Hematopoietic multipotent progenitor cell treated with erythropoietin and hydrocortisone succinate and interleukin-3 and kit ligand, for 8 days (in vitro differentiated cells): ENCODE data around the gene ABCC4.
"Not testable (repeated sequence)": the region's sequence is repeated elsewhere in the genome, so short reads cannot be mapped to it uniquely, and the experiment has no call there.

Experiments used
- DNase-seq: peaks from one replicate; pipeline ENCODE4 v3.0.0-alpha.2; 2015

ABCC4 gene

GRCh38 chr13:95298971-95299621 lies 2.2 kb downstream of the ABCC4 start:
- peak; percentile 48 for DNase-seq

- DNase-seq: no peak
Observed at GRCh38 chr13:95298169-95298965, 2.9 kb downstream of the ABCC4 start.

GRCh38 chr13:95296326-95296925 lies 4.8 kb downstream of the ABCC4 start:
- peak; percentile 65 for DNase-seq

GRCh38 chr13:95295026-95295425 lies 6.2 kb downstream of the ABCC4 start:
- no peak for DNase-seq

- no peak for DNase-seq
Observed at GRCh38 chr13:95292622-95293021, 8.6 kb downstream of the ABCC4 start.

- not testable (repeated sequence) for DNase-seq
Observed at GRCh38 chr13:95289901-95290300, 11.3 kb downstream of the ABCC4 start.

GRCh38 chr13:95289020-95289444 lies 12.2 kb downstream of the ABCC4 start:
- peak; percentile 33 for DNase-seq

- DNase-seq: no peak
Observed at GRCh38 chr13:95284436-95284835, 16.8 kb downstream of the ABCC4 start.

GRCh38 chr13:95279016-95279415 lies 22.2 kb downstream of the ABCC4 start:
- peak; percentile 46 for DNase-seq

- no peak for DNase-seq
Observed at GRCh38 chr13:95276037-95276505, 25.2 kb downstream of the ABCC4 start.

GRCh38 chr13:95275322-95276036 lies 25.8 kb downstream of the ABCC4 start:
- peak; percentile 28 for DNase-seq

GRCh38 chr13:95273592-95274132 lies 27.6 kb downstream of the ABCC4 start:
- DNase-seq: peak; percentile 95

GRCh38 chr13:95272076-95272475 lies 29.2 kb downstream of the ABCC4 start:
- DNase-seq: not testable (repeated sequence)

- DNase-seq: no peak
Observed at GRCh38 chr13:95269756-95270155, 31.5 kb downstream of the ABCC4 start.

GRCh38 chr13:95268343-95269065 lies 32.7 kb downstream of the ABCC4 start:
- not testable (repeated sequence) for DNase-seq

GRCh38 chr13:95267662-95268342 lies 33.4 kb downstream of the ABCC4 start:
- DNase-seq: peak; percentile 83

GRCh38 chr13:95264225-95264624 lies 37.0 kb downstream of the ABCC4 start:
- peak; percentile 43 for DNase-seq

GRCh38 chr13:95262837-95263384 lies 38.3 kb downstream of the ABCC4 start:
- no peak for DNase-seq

- no peak for DNase-seq
Observed at GRCh38 chr13:95261956-95262355, 39.3 kb downstream of the ABCC4 start.

GRCh38 chr13:95260031-95260525 lies 41.2 kb downstream of the ABCC4 start:
- DNase-seq: no peak

GRCh38 chr13:95258619-95259194 lies 42.5 kb downstream of the ABCC4 start:
- DNase-seq: no peak
